Right ventricle myocardium inferior (tissue), 1 donor: ENCODE data around the gene CKS2. TPM values are rescaled to one million over a fixed set of nuclear protein-coding genes. Genes with fewer than 3 reads are reported as not detected.

ENCODE experiments used
- ATAC-seq: fragments of 200-7000 bp; cut with Tn5 transposase; one replicate; pipeline ENCODE4 v1.9.1; 2020; ENCODE audit warnings: mild to moderate bottlenecking, moderate library complexity
- DNase-seq: peaks from one replicate; pipeline ENCODE4 v3.0.0; 2021; ENCODE audit errors: missing footprints
- intact Hi-C: fragments of 100-400 bp; cut with DNase I; formaldehyde crosslinking; loops from one replicate; pipeline ENCODE4 v1.11.0; 2022
- microRNA-seq: library from miRNA; unstranded; fragments of <30 nt; microRNA quantifications from one replicate; pipeline ENCODE4 v1.2.0, GENCODE V29; 2020
- total RNA-seq: library from RNA; stranded (reverse); fragmentation: NEBNext Ultra II Directional; extraction: Animal tissue kit (Norgen Biotek cat#: 25700); gene quantifications from one replicate; pipeline ENCODE4 v1.2.1, GENCODE V29; 2021
- donor health status: DM: no; HTN: yes; CAD: no; lungs with severe emphysema.

The CKS2 gene
- total RNA-seq, 1 donor from 2014 or later: 9.7 TPM

- intact Hi-C loops: loop anchor here (10.0 kb wide), 1 partner anchor 64 kb away; no protein-coding TSS in a partner anchor
- ATAC-seq (no peak), DNase-seq (no peak)
Observed at GRCh38 chr9:89361031-89361430, 50.0 kb downstream of the CKS2 start.

DNA sequence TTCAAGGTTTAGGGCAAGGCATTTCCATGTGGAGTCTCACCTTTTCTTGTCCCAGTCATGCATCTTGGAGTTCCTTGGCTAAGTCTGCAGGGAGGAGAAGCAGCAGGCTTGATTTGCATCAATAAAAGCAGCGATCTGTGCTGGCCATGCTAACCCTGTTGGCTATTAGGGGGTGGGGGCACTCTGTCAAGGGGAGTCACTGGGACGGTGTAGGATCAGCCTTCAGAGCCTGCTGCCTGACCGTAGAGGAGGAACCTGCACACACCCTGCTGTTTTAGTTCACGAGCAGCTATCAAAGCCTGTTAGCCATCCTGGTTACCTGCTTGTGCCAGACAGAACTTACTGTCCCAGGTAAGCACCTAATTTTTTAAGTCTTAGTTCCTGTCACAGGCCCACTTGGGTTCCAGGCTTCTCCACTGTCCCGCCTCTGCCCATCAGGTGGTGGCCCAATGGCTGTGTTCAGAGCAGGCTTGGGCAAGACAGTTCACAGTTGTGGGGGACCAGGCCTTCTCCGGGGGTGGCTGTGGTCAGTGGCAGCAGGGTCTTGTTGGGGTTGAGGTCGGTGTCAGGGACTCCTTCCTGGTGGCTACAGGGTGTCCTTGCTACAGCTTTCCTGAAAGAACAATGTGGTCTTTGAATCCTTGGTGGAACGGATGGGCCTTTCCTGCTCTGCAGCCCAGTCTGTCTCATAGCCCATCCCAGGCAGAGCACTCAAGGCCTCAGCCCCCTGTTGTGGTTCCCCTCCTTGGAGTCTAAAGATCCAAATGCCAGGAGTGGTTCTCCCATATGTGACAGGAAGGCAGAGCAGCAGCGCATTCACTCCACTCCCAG lies 51.0 kb downstream of the CKS2 start:
- DNase-seq (no peak), ATAC-seq (no peak)
- intact Hi-C loops: loop anchor here (10.0 kb wide), 1 partner anchor 63 kb away; no protein-coding TSS in a partner anchor

DNA sequence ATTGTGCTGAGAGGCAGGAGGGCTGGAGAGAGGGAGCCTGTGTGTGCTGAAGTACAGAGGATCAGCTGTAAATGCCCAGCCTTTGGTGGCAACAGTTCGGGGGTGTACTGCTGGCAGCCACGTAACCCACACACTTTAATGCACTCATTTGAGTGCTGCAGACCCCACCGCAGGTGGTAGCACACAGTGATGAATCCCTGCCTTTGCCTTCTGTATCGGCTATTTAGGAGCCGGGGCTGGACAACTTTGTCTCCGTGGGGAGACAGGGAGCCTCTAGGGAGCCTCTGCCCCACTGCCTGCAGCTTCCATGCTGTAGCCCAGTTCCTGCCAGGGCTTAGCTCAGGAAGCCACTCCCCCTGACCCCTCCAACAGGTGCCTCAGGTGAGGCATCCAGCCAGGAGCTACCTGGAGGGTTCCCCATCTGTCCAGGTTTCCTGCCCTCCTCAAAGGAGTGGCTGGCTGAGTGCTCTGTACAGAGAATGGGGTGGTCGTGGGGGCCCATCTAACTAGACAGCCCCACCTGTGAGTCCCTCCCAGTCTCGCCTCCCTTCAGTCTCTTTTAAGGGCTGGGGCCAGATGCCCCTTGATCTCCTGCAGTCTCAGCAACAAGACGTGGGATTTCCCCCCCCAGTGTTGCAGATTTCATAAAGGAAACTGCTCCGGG lies 51.8 kb downstream of the CKS2 start:
- no peak for ATAC-seq
- intact Hi-C loops: loop anchor here (10.0 kb wide), 1 partner anchor 62 kb away; no protein-coding TSS in a partner anchor
- no peak for DNase-seq

- intact Hi-C loops: loop anchor here (10.0 kb wide), 1 partner anchor 62 kb away; no protein-coding TSS in a partner anchor
- DNase-seq (no peak), ATAC-seq (no peak)
Observed at GRCh38 chr9:89363311-89363670, 52.3 kb downstream of the CKS2 start.

DNA sequence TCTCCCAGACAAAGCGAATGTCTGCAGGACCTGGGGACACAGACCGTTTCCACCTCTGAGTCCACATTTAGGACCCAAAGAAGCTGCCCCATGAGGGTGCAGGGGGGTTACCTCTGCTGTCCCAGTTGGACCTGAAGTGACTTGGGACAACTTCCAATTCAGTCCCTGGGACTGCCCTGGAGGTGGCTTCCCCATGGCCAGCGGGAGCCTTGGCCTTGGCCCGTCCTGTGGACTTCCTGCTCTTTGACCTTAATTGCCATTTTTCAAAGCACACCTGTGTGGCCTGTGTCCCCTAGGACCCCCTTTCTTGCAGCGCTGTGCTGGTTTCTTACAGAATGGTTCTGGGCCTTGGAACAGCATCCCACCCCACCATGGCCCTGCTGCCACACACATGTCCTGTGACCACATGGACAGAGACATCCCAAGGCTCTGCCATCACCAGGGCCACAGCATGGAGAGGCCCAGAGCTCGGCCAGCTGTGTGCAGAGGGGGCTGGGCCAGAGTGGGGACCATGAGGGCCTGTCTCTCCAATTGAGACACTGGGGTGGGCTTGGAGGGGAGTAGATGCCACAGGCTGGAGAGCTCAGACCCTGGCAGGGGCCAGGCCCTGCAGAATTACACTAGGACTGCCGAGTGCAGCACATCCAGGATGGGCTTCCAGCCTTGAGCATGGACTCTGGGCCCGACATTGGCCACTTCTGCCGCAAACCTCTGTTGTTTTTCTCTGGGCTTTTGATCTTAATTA lies 53.1 kb downstream of the CKS2 start:
- ATAC-seq: no peak
- intact Hi-C loops: loop anchor here (10.0 kb wide), 1 partner anchor 61 kb away; no protein-coding TSS in a partner anchor
- no peak for DNase-seq

DNA sequence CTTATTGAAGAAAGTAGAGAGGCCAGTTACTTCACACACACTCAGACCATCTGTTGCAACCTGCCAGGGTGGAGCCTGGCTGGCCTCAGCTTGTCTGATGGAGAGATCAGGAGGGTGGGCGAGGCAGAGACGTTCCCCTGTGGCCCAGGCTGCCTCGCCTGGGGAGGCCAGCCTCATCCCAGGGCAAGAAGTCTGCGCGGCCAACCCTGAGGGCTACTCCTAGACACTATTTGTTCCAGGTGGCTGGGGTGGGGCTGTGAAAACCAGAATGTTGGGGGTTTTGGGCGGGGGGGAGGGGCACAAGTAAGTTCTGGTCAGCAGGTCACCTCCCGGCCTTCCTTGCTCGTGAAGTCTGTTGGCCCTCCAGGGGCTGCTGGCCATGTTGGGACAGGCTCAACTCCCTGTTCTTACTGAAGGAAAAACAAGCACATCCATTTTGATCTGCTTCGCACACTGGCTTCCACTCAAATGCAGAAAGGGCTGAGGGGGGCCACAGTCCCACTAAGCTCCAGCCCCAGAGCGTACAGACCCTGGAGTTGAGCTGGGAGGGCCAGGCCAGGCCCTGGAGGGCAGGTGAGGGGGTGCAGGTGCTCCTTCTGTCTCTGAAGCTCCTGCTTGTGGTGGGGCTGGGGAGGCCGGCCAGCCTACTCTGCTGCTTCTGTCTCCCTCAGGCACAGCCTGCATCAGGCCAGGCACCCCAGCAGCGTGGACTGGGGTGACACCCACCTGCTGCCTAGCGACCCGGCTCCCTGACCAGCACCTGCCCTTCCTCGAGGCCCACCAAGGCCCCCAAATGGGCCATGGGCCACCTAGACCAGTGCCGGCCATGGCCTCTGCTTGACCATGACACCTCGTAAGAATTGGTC lies 53.9 kb downstream of the CKS2 start:
- no peak for DNase-seq
- ATAC-seq: no peak
- intact Hi-C loops: loop anchor here (10.0 kb wide), 1 partner anchor 60 kb away; no protein-coding TSS in a partner anchor

DNA sequence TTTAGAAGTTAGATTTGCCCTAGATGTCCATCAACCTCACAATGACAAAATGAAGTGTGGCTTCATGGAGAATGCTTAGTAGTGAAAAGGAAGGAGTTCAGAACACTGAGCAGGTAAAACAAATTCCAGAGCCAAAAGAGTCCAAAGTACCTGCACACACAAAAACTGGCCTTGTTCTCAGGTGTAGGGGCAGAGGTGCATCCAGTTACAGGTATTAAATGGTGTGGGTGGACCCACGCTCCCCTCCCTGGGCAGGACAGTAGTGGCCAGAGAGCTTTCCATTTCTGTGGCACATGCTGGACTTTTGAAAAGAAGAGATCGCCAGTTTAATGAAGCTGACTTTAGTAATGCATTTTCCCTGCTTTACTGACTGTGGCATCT lies 54.5 kb downstream of the CKS2 start:
- intact Hi-C loops: loop anchor here (10.0 kb wide), 1 partner anchor 59 kb away; no protein-coding TSS in a partner anchor
- DNase-seq (no peak), ATAC-seq (no peak)

Small RNAs within 50 kb of the gene (microRNA-seq; reads per million reads assigned to microRNA genes)
- not detected for gene MIR3153

Other genes starting within 250 kb of the CKS2 start
- 1.1 TPM for gene SHC3, start 132.4 kb upstream of the CKS2 start, total RNA-seq
- 16.4 TPM for gene SECISBP2, start 7.3 kb downstream of the CKS2 start, total RNA-seq
- 24.1 TPM for gene SEMA4D, start 186.9 kb downstream of the CKS2 start, total RNA-seq